ENCODE data around the gene RAB3B. TPM values are rescaled to one million over a fixed set of nuclear protein-coding genes. Genes with fewer than 3 reads are reported as not detected.

RAB3B gene
- total RNA-seq, 1 donor from 2014 or later = not detected

DNA sequence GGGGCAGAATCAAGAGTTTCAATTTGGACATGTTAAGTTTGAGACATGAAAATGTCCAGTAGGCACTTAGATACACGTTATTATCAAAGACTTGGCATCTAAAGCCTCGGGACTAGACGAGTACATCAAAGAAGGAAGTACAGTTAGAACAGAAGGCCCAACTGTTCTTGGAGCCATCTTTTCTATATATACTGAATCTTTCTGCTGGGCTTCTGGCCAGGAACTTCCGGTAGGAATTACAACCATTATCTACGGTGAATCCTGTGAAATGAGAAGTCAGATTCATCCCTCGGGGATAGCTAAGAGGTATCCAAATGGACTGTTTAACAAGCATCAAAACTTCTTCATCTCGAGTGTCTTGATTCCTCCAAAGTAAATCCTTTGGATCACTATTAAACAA, 77.6 kb downstream of the RAB3B start:
- H3K4me1 ChIP-seq = no peaks in the 10 kb centered on the region
- no peaks in the 10 kb centered on the region for H3K36me3 ChIP-seq
- intact Hi-C loops (cut with DNase I) = no loop called here
- no peak overlapping the region for H3K4me3 ChIP-seq
- H3K9me3 ChIP-seq = no peaks in the 10 kb centered on the region
- no peaks in the 10 kb centered on the region for H3K27me3 ChIP-seq
- TF ChIP-seq CTCF (IDR thresholded peaks at IDR 0.05) = no peak
- no peak overlapping the region for H3K27ac ChIP-seq
- no peak for DNase-seq (ENCODE audit: low spot score in 2 of 2)

DNA sequence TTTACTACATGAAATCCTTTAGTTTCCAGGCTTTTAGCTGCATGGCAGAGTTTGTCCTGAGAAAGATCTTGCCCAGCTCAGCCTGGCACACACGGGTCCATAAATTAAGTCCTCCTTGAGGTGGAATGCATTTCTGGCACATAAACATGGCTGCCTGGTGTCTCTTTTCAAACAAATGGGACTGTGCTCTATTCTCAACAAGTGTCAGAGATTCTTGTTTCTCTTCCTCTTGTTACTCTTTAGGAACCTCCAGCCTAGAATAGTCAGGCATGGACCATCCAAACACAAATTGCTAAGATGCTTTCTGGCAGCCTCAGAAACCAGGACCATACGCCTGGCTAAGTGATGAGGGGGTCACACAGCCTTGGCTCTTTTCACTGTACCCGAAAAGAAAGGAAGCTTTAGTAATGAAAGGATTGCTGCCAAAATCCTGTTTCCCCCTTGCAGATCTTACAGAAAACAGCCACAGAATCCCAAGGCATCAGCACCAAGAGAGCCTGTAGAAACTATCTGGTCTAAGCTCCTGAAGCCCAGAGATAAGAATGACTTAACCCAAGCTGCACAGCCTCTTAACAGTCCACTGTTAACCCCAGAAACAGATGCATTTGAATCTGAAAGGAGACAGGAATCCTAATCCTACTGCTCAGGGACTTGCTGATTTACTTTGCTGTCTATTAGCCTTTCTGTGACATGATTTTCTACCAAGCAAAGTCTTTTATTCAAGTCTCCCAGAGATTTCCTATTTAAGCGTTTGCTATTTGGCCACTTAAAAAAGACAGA, 80.1 kb downstream of the RAB3B start:
- intact Hi-C loops (cut with DNase I) = no loop called here
- no peak overlapping the region for H3K27ac ChIP-seq
- no peaks in the 10 kb centered on the region for H3K4me1 ChIP-seq
- TF ChIP-seq CTCF (IDR thresholded peaks at IDR 0.05) = no peak
- no peaks in the 10 kb centered on the region for H3K36me3 ChIP-seq
- no peaks in the 10 kb centered on the region for H3K27me3 ChIP-seq
- H3K4me3 ChIP-seq = no peak overlapping the region
- no peaks in the 10 kb centered on the region for H3K9me3 ChIP-seq
- no peak for DNase-seq (ENCODE audit: low spot score in 2 of 2)

GRCh38 chr1:51908499-51908898, 82.0 kb downstream of the RAB3B start:
- Histone ChIP-seq H3K4me3 (no peak overlapping the region), H3K27ac (no peak overlapping the region)

DNA sequence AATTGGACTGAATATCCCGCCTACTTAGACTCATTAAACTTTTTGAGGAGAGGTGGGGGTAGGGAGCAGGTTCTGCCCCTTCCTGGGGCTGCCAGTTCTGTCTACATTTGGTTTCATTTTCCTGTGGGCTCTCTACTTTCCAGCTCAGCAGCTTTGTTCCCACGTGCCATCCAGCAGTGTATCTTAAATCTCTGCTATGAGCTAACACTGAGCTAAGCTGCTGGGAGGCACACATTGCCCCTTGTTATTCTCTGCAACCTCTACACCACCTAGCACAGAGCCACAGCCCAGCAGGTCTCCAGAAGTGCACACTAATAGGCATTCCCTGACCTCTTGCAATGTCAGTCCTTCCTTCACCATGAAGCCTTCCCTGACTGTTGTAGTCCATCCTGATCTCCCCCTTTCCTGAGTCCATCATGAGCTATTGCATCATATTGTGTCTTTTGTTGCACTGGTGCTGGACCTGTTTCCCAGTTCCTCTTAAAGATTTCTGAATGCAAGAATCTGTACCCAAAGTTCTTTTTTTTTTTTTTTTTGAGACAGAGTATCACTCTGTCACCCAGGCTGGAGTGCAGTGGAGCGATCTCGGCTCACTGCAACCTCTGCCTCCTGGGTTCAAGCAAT, 83.3 kb downstream of the RAB3B start:
- TF ChIP-seq CTCF (IDR thresholded peaks at IDR 0.05) = no peak
- Histone ChIP-seq H3K27me3 (no peaks in the 10 kb centered on the region), H3K9me3 (no peaks in the 10 kb centered on the region), H3K4me3 (no peak overlapping the region), H3K27ac (no peak overlapping the region), H3K36me3 (no peaks in the 10 kb centered on the region), H3K4me1 (no peaks in the 10 kb centered on the region)
- DNase-seq (ENCODE audit: low spot score in 2 of 2) = no peak
- intact Hi-C loops (cut with DNase I) = no loop called here

More at GRCh38 chr1:51908499-51908898, 82.0 kb downstream of the RAB3B start:
- TF ChIP-seq CTCF (IDR thresholded peaks at IDR 0.05) = no peak
- no peaks in the 10 kb centered on the region for H3K9me3 ChIP-seq
- no peaks in the 10 kb centered on the region for H3K27me3 ChIP-seq
- no peak for DNase-seq (ENCODE audit: low spot score in 2 of 2)
- no peaks in the 10 kb centered on the region for H3K4me1 ChIP-seq
- no peaks in the 10 kb centered on the region for H3K36me3 ChIP-seq
- intact Hi-C loops (cut with DNase I) = no loop called here

DNA sequence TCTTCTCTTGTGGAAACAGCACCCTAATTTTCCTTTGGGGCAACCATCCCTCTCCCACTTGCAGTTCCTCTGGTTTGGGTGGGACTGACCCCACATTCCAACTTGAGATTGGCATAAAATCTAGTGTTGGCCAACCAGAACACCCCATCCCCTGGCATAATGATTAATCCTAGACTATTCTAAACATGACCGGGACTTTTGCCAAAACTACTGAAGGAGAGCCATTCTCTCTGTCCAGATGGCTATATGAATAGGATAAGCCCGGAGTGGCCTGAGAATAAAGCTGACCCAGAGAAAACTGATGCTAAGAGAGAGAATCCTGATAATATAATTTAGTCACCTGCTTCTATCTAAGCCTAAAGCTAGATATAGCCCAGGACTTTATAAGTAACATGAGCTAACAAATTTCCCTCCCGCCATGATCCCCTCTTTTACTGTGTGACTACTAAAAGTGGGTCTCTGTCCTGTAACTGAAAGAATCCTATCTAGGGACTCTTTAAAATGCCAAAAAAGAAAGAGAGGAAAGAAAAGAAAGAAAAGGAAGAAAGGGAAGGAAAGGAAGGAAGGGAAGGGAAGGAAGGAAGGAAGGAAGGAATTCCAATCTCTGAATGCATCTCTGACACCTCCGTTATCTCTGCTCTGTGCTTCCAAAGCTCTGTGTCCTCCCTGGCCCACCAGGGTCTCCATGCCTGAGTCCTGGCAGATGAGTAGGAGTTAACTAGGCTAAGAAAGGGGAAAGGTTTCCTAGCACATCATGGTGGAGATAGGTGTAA, 84.0 kb downstream of the RAB3B start:
- no peak for TF ChIP-seq CTCF (IDR thresholded peaks at IDR 0.05)
- Histone ChIP-seq H3K27me3 (no peaks in the 10 kb centered on the region), H3K4me1 (no peaks in the 10 kb centered on the region), H3K4me3 (no peak overlapping the region), H3K27ac (no peak overlapping the region), H3K9me3 (no peaks in the 10 kb centered on the region), H3K36me3 (no peaks in the 10 kb centered on the region)
- DNase-seq (ENCODE audit: low spot score in 2 of 2) = no peak
- intact Hi-C loops (cut with DNase I) = no loop called here
